ENCODE results near the gene SDHA. TPM values are rescaled to one million over a fixed set of nuclear protein-coding genes. Genes with fewer than 3 reads are reported as not detected.
"Not testable (repeated sequence)": the region's sequence is repeated elsewhere in the genome, so short reads cannot be mapped to it uniquely, and the experiment has no call there.

The SDHA gene
- total RNA-seq, 1 donor from 2014 or later = 95.0 TPM

DNA sequence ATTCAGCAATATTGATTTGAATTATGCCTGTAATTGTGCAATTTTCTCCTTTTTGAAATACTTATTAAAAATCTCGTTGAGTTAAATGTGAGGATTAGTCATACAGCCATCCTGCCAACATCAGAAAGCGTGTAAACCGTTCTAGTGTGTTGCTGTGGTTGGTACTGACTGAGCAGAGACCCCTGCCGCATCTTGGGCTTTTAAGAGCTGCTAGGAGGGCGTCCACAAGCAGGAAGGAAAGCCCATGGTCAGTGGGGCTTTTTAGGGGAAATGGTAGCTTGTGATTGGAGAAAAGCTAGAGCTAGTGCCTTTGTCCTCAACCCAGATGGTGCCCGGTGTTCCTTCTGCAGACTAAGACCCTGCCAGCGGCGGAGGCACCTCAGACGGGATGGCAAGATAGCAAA is 1.3 kb downstream of the SDHA start:
- DNase-seq (ENCODE audit: low read depth in 2 of 2) = peak; percentile 57 to 63

DNA sequence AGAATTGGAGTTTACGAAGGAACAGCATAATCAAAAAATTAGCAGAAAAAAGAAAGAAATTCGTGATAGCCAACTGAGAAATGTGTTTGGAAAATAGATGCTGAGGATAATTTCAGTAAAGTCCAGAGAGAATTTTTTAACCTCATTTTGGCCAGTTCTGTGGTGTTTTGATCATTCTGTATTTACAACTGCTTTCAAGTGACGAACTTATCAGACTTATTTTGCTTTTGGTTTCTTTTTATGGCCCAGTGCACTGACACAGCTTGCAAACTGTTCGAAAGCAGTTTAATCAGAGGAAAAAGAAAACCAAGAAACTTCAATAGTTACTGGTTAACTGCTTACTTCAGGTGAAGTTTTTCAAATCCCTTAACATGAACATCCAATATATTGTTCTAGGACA is 1.9 kb downstream of the SDHA start:
- peak; percentile 27 to 42 for DNase-seq (ENCODE audit: low read depth in 2 of 2)

DNA sequence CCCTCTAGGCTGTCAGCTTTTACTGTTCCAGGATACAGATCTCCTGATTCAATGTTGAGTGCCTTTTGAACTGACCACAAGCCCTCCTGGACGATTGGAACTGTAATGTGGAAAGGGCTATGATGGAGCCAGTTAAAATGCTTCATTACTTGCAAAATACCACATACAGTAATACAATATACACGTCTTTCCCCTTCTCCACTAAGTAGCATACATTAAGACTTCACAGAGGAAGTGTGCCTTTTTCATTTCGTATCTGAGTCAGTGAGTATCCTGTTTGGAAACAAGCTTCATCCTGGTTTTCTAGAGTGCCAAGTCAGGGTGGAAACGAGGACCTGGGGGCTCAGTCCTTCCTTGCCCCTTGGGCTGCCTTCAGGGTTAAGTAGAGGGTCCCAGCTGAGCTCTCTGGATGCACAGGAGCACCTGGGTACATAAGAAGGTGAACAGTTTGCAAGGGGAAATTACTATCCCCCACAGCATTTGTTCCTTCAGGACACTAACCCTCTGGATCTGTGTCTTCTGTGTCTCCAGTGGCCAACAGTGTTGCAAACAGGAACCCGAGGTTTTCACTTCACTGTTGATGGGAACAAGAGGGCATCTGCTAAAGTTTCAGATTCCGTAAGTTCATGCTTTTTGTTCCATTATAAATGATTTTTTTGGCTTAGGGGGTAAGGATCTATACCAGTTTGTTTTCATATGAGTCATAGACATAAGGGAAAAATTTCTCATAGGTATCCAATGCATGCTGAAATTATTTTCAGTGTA is 5.0 kb downstream of the SDHA start:
- peak; percentile 51 to 71 for DNase-seq (ENCODE audit: low read depth in 2 of 2)

DNA sequence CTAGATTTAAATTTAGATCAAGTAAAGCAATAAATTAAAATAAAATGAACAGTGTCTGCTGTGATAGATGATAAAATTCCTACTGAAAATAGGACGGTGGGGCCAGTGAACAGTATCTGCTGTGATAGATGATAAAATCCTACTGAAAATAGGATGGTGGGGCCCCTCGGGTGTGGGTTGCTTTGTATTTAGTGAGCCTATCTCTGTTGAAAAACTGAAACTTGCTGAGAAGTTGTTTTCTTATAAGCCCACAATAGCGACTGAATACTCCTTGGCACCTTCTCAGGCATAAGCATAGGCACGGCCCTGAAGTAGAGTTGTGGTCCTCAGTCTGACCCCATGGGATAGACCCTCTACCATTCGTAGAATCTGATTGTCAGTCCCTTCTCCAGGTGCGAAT is 5.7 kb downstream of the SDHA start:
- DNase-seq (ENCODE audit: low read depth in 2 of 2) = no peak

DNA sequence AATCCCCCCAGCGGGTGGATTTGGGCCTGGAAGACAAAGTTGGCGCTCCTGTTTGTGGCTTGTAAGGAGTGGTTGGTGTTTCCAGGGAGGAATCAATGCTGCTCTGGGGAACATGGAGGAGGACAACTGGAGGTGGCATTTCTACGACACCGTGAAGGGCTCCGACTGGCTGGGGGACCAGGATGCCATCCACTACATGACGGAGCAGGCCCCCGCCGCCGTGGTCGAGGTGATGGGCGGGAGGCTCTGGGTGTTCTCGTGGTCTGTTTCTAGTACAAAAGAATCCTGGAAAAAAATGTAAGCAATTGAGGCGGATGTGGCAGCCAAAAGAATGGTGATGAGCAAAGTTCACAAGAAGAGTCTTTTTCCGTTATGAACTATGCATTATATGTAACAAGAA is 7.2 kb downstream of the SDHA start:
- DNase-seq (ENCODE audit: low read depth in 2 of 2) = no peak

DNA sequence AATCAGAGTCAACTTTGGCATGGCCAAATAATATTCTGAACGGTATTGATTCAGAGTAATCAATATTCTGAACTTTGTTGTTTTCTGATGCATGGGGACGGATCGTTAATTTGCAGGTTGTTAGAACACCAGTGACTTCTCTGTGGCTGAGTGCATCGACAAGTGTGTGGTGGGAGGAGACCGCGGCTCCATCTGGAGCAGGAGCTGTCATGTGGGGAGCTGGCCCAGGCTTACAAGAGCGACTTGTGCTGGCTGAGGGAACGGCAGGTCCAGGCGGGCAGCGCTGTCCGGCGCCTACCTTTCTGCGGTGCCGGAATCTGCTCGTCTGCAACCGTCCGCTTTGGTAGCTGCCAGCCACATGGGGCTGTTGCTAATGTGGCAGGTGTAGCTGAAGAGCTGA is 9.3 kb downstream of the SDHA start:
- not testable (repeated sequence) for DNase-seq (ENCODE audit: low read depth in 2 of 2)

DNA sequence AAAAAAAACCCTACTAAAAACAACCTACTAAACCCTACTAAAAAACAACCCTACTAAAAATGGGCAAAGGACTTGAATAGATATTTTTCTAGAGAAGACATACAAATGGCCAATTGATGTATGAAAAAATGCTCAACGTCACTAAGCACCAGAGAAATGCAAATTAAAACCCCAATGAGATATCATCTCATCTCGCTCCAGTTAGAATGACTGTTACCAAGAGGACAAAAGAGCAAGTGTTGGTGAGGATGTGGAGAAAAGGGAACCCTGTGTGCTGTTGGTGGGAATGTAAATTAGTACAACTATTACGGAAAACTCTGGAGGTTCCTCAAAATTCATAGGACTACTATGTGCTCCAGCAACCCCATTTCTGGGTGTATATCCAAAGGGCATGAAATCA is 10.8 kb downstream of the SDHA start:
- DNase-seq (ENCODE audit: low read depth in 2 of 2) = no peak

DNA sequence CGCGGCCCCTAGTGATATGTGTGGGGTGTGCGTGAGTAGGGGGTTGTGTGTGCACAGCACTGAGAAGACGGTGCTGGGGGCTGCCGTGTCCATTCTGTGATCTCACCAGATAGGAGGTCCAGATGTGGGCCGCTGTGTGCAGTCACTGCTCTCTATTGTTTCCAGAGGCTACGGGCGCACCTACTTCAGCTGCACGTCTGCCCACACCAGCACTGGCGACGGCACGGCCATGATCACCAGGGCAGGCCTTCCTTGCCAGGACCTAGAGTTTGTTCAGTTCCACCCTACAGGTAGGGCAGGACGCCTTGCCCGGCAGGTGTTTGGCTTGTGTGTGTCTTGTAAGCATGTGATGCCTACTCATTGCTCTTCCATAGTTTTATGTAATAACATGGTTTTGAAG is 12.6 kb downstream of the SDHA start:
- no peak for DNase-seq (ENCODE audit: low read depth in 2 of 2)

DNA sequence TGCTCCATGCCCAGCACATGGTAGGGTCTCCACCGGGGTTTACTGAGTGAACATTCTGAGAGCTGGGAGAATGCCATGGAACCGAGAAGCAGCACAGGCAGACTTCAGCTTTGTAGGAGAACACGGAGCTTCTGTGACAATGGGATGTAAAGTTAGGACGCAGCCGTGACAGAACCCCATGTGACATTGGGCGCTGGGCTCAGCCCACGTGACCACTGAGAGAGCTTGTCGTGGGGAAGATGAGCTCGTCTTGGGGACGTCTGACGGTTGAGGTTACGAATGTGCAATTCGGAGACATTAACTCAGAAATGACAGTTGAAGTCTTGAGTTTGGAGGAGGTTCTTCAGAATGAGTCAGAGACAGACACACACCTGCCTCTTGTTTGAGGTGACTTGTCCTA is 13.5 kb downstream of the SDHA start:
- no peak for DNase-seq (ENCODE audit: low read depth in 2 of 2)

DNA sequence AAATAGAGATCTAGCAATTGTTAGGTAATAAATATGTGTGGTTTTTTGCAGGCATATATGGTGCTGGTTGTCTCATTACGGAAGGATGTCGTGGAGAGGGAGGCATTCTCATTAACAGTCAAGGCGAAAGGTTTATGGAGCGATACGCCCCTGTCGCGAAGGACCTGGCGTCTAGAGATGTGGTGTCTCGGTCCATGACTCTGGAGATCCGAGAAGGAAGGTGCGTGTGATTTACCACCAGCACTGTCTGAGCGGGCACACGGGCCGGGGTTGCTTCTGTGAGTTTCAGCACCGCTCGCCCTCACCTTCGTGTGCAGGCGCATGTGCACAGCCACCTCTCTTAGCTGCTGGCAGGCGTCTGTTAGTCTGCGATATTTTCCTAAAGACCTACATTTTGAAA is 15.3 kb downstream of the SDHA start:
- not testable (repeated sequence) for DNase-seq (ENCODE audit: low read depth in 2 of 2)

DNA sequence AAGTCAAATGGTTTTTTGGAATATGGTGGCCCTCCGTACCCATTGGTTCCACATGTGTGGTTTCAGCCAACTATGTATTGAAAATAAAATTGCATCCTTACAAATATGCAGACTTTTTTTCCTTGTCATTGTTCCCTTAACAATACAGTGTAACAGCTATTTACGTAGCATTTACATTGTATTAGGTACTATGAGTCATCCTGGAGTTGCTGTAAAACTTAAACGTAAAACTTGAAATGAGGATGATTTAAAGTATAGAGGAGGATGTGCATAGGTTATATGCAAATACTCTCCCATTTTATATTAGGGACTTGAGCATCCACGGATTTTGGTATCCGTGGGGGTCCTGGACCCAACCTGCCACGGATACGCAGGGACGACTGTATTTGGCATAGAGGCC is 16.3 kb downstream of the SDHA start:
- no peak for DNase-seq (ENCODE audit: low read depth in 2 of 2)

DNA sequence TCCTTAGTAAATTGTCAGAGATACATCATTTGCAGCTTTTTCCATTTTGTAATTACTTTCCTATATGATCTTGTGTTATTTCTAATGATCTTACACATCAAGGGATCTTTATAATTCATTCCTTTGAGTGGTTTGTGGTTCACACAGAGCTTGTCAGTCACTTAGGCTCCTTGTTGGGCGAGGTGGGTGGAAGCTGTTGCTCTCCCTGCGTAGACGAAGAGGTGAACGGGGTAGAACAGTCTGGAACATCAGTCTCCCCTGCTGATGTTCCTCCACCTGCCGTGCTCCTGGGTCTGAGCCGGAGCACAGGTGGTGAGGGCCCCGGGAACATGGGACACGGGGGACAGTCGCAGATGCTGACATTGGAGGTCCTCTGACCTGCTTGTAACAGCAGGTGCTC is 17.4 kb downstream of the SDHA start:
- DNase-seq (ENCODE audit: low read depth in 2 of 2) = not testable (repeated sequence)

DNA sequence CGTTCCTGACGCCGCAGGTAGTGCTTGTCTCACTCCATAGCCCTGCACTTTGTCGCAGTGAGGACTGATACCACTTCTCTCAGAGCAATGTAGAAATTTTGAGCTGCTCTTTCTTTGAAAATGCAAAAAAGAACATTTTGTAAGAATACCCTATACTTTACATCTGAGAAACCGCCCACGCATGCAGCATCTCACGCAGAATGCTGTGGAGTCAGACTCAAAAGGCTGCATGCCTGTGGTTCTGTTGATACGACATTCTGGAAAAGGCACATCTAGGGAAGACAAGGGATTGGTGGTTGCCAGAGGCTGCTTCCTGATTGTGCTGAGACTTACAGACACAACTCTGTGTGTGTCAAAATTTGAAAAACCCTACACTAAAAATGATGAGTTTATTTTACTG is 19.8 kb downstream of the SDHA start:
- not testable (repeated sequence) for DNase-seq (ENCODE audit: low read depth in 2 of 2)

DNA sequence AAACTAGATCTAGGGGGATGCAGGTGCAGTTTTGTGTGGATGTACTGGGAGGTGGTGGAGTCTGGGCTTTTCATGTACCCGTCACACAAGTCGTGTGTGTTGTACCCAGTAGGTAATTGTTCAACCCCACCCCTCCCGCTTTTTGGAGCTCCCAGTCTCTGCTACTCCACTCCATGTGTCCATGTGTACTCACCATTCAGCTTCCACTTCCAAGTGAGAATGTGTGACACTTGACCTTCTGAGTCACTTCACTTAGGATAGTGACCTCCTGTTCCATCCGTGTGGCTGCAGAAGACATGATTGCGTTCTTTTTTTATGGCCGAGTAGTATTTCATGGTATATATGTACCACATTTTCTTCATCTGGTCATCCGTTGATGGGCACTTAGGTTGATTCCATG is 22.4 kb downstream of the SDHA start:
- not testable (repeated sequence) for DNase-seq (ENCODE audit: low read depth in 2 of 2)

DNA sequence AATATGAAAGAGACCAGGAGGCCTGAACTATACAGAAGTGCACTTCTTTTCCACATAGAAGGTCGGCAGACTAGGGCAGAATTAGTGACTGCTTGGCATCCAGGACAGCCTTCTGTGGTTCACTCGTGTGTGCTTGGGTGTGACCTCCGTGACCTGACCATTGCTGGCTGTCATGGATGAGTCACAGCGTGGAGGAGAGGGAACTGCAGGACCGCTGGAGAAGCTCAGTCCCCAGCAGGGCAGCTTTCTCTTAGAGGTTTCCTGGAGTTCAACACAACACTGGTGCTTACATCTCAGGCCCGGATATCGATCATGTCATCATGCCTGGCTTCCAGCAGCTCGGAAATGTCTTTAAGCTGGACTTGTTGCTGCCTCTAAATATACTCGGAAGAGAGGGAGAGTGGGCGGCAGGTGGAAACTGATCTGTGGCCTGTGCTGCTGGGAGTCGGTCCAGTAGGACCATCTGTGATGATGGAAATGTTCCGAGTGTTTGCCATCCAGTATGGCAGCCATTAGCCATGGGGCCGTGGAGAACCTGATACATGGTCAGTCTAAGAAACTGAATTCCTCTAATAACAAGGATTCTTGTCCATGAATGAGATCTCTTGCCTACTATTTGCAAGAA is 23.0 kb downstream of the SDHA start:
- DNase-seq (ENCODE audit: low read depth in 2 of 2) = peak in 1 of 2 donors; percentile 25

DNA sequence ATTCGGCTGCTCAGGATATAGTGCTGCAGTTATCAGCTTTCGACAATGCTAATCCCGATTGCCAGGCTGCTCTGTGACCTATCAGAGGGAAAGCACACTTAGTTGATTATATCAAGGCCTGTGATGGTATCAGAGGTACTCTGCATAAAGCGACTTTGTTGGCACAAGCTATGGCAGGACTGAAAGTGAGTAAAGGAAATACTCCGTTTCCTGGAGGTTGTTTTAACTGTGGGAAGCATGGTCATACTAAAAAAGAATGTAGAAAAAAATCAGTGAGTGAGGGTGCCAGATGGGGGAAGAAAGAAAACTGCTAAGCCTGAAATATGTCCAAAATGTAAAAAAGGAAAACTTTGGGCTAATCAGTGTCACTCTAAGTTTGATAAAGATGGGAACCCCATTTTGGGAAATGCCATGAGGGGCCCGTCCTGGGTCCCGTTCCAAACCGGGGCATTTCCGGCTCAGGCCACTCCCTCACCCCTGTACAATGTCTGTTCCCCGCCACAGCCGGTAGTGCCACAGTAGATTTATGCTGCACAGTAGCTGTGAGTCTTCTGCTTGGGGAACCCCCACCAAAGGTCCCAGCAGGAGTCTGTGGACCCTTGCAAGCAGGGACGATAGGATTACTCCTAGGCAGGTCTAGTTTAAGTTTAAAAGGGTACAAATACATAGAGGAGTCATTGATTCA is 25.7 kb downstream of the SDHA start:
- peak; percentile 50 to 80 for DNase-seq (ENCODE audit: low read depth in 2 of 2)

DNA sequence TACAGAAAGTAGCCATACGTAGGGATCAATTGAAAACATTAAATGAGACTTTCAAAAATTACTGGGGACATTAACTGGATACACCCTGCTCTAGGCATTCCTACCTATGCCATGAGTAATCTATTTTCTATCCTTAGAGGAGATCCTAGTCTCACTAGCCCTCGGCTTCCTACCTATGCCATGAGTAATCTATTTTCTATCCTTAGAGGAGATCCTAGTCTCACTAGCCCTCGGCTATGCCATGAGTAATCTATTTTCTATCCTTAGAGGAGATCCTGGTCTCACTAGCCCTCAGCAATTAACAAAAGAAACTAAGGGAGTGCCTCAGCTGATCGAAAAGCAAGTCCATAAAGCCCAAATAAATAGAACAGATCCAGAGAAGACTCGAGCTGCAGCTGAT is 27.6 kb downstream of the SDHA start:
- DNase-seq (ENCODE audit: low read depth in 2 of 2) = not testable (repeated sequence)

DNA sequence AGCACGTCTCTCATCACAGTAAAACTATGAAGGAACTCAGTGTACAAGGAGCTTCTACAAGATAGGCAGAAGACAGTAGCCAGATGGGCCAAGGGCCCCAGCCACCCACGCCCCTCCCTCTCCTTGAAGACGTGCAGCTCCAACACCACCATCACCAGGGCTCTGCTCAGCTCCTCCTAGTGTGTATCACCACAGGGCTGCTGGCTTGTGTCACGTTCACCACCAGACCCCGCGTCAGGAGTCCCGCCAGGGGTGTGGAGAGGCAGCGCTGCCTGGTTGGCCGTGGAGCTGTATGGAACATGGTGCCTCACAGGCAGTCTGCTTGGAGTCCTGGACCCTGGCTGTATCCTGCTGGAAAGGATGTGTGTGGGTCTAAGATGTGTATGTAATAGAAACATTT is 32.3 kb downstream of the SDHA start:
- DNase-seq (ENCODE audit: low read depth in 2 of 2) = not testable (repeated sequence)

DNA sequence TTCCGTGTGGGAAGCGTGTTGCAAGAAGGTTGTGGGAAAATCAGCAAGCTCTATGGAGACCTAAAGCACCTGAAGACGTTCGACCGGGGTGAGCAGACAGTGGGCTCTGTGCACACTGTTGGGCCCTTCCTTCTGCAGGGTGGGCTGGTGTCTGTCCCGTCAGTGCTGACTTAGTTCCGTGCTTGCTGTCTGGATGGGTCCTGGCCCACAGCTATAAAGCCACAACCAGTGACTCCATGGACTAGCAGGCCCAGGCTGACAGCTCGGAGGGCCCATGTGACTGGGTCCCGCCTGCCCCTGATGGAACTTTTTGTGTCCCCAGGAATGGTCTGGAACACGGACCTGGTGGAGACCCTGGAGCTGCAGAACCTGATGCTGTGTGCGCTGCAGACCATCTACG is 32.9 kb downstream of the SDHA start:
- not testable (repeated sequence) for DNase-seq (ENCODE audit: low read depth in 2 of 2)

DNA sequence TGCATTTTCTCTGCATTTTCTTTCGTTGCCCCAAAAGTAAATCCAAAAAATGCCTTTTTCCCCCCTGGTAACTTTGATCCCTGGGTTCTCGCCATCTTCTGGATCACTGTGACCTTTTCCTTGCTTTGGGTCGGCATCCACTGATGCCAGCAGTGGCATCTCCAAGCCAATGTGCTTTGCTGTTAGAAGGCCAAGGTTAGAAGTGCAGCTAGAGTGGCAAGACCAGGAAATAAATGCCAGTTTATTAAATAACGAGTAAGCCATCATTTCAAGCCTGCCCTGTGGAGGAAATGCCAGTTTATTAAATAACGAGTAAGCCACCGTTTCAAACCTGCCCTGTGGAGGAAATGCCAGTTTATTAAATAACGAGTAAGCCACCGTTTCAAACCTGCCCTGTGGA is 33.4 kb downstream of the SDHA start:
- not testable (repeated sequence) for DNase-seq (ENCODE audit: low read depth in 2 of 2)

DNA sequence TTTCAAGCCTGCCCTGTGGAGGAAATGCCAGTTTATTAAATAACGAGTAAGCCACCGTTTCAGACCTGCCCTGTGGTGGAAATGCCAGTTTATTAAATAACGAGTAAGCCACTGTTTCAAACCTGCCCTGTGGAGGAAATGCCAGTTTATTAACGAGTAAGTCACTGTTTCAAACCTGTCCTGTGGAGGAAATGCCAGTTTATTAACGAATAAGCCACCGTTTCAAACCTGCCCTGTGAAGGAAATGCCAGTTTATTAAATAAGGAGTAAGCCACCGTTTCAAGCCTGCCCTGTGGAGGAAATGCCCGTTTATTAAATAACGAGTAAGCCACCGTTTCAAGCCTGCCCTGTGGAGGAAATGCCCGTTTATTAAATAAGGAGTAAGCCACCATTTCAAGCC is 33.9 kb downstream of the SDHA start:
- not testable (repeated sequence) for DNase-seq (ENCODE audit: low read depth in 2 of 2)

DNA sequence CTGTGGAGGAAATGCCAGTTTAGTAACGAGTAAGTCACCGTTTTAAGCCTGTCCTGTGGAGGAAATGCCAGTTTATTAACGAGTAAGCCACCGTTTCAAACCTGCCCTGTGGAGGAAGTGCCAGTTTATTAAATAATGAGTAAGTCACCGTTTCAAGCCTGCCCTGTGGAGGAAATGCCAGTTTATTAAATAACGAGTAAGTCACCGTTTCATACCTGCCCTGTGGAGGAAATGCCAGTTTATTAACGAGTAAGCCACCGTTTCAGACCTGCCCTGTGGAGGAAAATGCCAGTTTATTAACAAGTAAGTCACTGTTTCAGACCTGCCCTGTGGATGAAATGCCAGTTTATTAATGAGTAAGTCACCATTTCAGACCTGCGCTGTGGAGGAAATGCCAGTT is 34.4 kb downstream of the SDHA start:
- peak; percentile 13 to 20 for DNase-seq (ENCODE audit: low read depth in 2 of 2)

DNA sequence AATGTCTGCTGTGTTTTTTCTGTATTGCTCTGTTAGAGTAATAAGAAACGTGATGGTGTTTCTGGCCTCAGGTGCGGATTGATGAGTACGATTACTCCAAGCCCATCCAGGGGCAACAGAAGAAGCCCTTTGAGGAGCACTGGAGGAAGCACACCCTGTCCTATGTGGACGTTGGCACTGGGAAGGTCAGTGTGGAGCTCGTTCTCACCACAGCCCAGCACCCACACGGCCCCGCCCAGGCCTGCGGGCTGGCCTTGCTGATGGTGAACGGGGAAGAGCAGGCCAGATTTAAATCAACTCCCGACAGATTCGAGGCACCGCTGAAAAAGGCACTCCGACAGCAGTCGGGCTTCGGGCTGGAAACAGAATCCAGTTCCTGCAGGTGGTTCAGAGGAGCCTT is 36.2 kb downstream of the SDHA start:
- DNase-seq (ENCODE audit: low read depth in 2 of 2) = not testable (repeated sequence)
